Spleen (tissue), 11 donors: Measurements from ENCODE around the gene NFE2L1. TPM values are rescaled to one million over a fixed set of nuclear protein-coding genes. Genes with fewer than 3 reads are reported as not detected.
A peak's percentile ranks its signal among the peaks of the same experiment; 100 is the strongest.

ENCODE experiments used
- DNase-seq: peaks from one replicate; pipeline ENCODE4 v3.0.0-alpha.2; 2020
- H3K27ac ChIP-seq, 8 donors: fragments of 200-600 bp; sonication (generic) in 7 of 8; 1 replicate in 4 of 8; 2 replicates in 4 of 8; pipeline versions ENCODE4 v1.5.0 to v1.8.0; 2016 to 2021; ENCODE audit warnings: inconsistent platforms in 4 of 8, mild to moderate bottlenecking in 4 of 8, moderate library complexity in 1 of 8
- H3K27me3 ChIP-seq, 7 donors: fragments of 200-600 bp; sonication (generic) in 6 of 7; replicated peaks in 1 of 7; 1 replicate in 4 of 7; 2 replicates in 3 of 7; pipeline versions ENCODE4 v1.5.0 to v1.8.0; 2016 to 2021; ENCODE audit warnings: inconsistent platforms in 3 of 7, mild to moderate bottlenecking in 1 of 7
- H3K36me3 ChIP-seq, 6 donors: fragments of 200-600 bp; sonication (generic) in 5 of 6; 1 replicate in 4 of 6; 2 replicates in 2 of 6; pipeline versions ENCODE4 v1.5.0 to v1.8.0; 2016 to 2021; ENCODE audit warnings: inconsistent platforms in 2 of 6
- H3K4me1 ChIP-seq, 6 donors: fragments of 200-600 bp; sonication (generic) in 5 of 6; 1 replicate in 3 of 6; 2 replicates in 3 of 6; pipeline versions ENCODE4 v1.5.0 to v1.8.0; 2016 to 2021; ENCODE audit warnings: inconsistent platforms in 3 of 6
- H3K4me3 ChIP-seq, 8 donors: fragments of 200-600 bp; sonication (generic) in 7 of 8; 1 replicate in 4 of 8; 2 replicates in 4 of 8; pipeline versions ENCODE4 v1.5.0 to v1.8.0; 2016 to 2021; ENCODE audit warnings: inconsistent platforms in 4 of 8, mild to moderate bottlenecking in 4 of 8, moderate library complexity in 2 of 8
- H3K9me3 ChIP-seq, 8 donors: fragments of 200-600 bp; sonication (generic) in 7 of 8; 1 replicate in 4 of 8; 2 replicates in 4 of 8; pipeline versions ENCODE4 v1.5.0 to v1.8.0; 2016 to 2021; ENCODE audit warnings: inconsistent platforms in 4 of 8
- POLR2A ChIP-seq, 3 donors: fragments of 450-650 bp; IDR thresholded peaks; one replicate each; pipeline ENCODE4 v1.5.1; 2017; ENCODE audit warnings: antibody characterized with exemption in 3 of 3, mild to moderate bottlenecking in 1 of 3
- POLR2AphosphoS5 ChIP-seq, 3 donors: sonication (generic); formaldehyde crosslinking; IDR thresholded peaks; one replicate each; pipeline ENCODE4 v1.5.1; 2017; ENCODE audit warnings: antibody characterized with exemption in 3 of 3
- WGBS, 5 donors: extraction: QIAGEN DNeasy Blood & Tissue Kit in 3 of 5; methylation state at CpG; one replicate each; pipeline versions ENCODE4 v1.1.5 to v1.1.7; 2013 to 2018; 5-methylcytosine and 5-hydroxymethylcytosine counted together
- intact Hi-C: fragments of 100-400 bp; cut with DNase I; formaldehyde crosslinking; loops from one replicate; pipeline ENCODE4 v1.15.0; 2023; ENCODE audit warnings: low total_unique reads
- polyA plus RNA-seq, 3 donors: library from polyadenylated mRNA; stranded (reverse); fragments of 200-250 nt; gene quantifications; one replicate each; pipeline ENCODE4 v1.2.1, GENCODE V29; 2013
- total RNA-seq, 7 donors: library from RNA; depleted of rRNA in 3 of 7; stranded (reverse); fragments of >200 nt in 3 of 7; fragmentation: NEBNext Ultra II Directional in 4 of 7; extraction: Animal tissue kit (Norgen Biotek cat#: 25700) in 4 of 7; gene quantifications; one replicate each; pipeline versions ENCODE4 v1.1.0 to v1.2.1, GENCODE V29; 2016 to 2021
- TF ChIP-seq, protein P1 (sequence below), 11 experiments: fragments of 200-600 bp in 7 of 11; fragments of 450-650 bp in 4 of 11; sonication (generic) in 4 of 11; IDR thresholded peaks in 8 of 11; conservative IDR thresholded peaks in 3 of 11; 1 replicate in 7 of 11; 2 replicates in 4 of 11; pipeline versions ENCODE4 v1.4.0 to v1.8.0; 2016 to 2021; ENCODE audit warnings: antibody characterized with exemption in 11 of 11, inconsistent platforms in 4 of 11, mild to moderate bottlenecking in 1 of 11
- donor health status: healthy with polysubstance abuse.
- donor health status: DM: no; HTN: no; CAD: no; lungs with moderate emphysema.
- donor health status: DM: no; HTN: no; CAD: no.
- donor health status: Bipolar disorder and iron deficiency.
- donor health status: healthy.
- donor health status: DM: no; HTN: no; CAD: no.
- donor health status: DM: yes; HTN: yes; CAD: no.

Gene NFE2L1
- total and polyA plus RNA-seq, 10 donors: 21.2 to 242 (median 134) TPM

DNA sequence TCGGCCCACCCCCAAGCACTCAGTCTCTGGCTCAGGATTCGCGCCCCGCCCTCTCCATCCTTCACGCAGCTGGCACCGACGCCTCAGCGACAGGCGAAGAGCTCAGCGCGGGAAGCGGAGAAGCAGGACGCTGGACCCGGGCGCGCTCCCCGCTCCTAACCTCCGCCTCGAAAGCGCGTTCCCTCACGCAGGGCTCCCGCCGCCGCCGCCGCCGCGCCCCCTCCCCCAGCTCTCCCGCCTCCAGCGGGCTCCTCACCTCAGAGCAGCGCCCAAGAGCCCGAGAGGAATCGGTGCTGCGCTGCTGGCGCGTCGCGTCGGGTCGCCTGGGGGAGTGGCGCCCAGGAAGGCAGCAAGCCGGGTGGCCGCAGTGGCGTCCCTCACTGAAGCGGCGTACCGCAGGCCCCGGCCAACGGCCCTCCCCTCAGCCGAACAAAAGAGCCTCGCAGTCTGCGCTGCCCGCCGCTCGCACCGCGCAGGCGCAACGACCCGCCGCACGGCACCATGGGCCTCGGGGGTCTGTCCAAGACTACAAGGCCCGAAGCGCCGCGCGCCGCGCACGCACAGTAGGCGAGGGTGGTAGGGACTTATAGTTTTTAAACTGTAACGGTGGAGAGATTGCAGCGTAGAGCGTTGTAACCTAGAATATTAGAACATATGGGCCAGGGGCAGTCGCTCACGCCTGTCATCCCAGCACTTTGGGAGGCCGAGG is 53.0 kb downstream of the NFE2L1 start, which contains the start of gene CBX1:
Gene CBX1 (minus strand): TSS at position 467 of the 709 bp plus-strand sequence. CDS start 24,474 bp downstream, outside the sequence.
- peaks cover 12 to 78% (median 32%) of the 10 kb centered on the region in 6 donors for H3K4me1 ChIP-seq
- peak; percentile 91 to 94 (median 93) for TF ChIP-seq POLR2AphosphoS5 (IDR thresholded peaks at IDR 0.05)
- TF ChIP-seq POLR2A (IDR thresholded peaks at IDR 0.05): no peak
- TF ChIP-seq, protein P1, sequence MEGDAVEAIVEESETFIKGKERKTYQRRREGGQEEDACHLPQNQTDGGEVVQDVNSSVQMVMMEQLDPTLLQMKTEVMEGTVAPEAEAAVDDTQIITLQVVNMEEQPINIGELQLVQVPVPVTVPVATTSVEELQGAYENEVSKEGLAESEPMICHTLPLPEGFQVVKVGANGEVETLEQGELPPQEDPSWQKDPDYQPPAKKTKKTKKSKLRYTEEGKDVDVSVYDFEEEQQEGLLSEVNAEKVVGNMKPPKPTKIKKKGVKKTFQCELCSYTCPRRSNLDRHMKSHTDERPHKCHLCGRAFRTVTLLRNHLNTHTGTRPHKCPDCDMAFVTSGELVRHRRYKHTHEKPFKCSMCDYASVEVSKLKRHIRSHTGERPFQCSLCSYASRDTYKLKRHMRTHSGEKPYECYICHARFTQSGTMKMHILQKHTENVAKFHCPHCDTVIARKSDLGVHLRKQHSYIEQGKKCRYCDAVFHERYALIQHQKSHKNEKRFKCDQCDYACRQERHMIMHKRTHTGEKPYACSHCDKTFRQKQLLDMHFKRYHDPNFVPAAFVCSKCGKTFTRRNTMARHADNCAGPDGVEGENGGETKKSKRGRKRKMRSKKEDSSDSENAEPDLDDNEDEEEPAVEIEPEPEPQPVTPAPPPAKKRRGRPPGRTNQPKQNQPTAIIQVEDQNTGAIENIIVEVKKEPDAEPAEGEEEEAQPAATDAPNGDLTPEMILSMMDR (IDR thresholded peaks at IDR 0.05 in 8 of 11, conservative IDR thresholded peaks at IDR 0.05 in 3 of 11): peak in 1 of 11 experiments; percentile 8
- WGBS, 5 donors: 0 to 1% (median 0%) methylated on average over 25 to 79 of the region's 79 CpGs
- H3K27ac ChIP-seq: peak within 1 kb of the TSS; percentile 76 to 94 (median 90)
- peak; percentile 100 for DNase-seq
- peak within 1 kb of the TSS; percentile 82 to 100 (median 98) for H3K4me3 ChIP-seq
- peaks cover 0 to 6% (median 0%) of the 10 kb centered on the region in 8 donors for H3K9me3 ChIP-seq
- no peaks in the 10 kb centered on the region for H3K27me3 ChIP-seq
- intact Hi-C loops: no loop called here
- no peaks in the 10 kb centered on the region for H3K36me3 ChIP-seq

DNA sequence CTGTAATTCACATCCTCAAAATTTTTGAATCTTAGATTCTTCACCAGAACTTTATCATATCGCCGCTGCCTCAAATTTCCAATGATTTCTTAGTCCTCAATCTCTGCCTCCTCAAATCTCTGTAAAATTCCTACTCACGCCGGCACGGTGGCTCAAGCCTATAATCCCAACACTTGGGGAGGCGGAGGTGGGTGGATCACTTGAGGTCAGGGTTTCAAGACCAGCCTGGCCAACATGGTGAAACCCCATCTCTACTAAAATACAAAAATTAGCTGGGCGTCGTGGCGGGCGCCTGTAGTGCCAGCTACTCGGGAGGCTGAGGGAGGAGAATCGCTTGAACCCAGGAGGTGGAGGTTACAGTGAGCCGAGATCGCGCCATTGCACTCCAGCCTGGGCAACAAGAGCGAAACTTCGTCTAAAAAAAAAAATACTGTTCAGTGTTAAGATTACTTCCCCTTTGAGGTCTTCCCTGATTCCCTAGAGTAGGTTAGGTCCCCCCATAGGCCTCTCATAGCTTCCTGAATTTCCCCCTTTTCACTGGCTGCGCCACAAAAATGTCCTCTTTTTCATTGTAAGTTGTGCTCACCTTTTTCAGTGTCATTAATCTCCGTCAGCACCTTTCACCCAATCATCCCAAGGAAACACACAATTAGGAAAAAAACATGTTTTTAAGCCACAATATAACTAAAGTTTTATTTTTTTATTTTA is 54.0 kb downstream of the NFE2L1 start:
- TF ChIP-seq, protein P1 (IDR thresholded peaks at IDR 0.05 in 8 of 11, conservative IDR thresholded peaks at IDR 0.05 in 3 of 11): no peak
- TF ChIP-seq POLR2A (IDR thresholded peaks at IDR 0.05): no peak
- no peak for TF ChIP-seq POLR2AphosphoS5 (IDR thresholded peaks at IDR 0.05)
- Histone ChIP-seq H3K27me3 (no peaks in the 10 kb centered on the region), H3K4me1 (peaks cover 12 to 86% (median 39%) of the 10 kb centered on the region in 6 donors), H3K4me3 (peak overlapping the region in 4 of 8 donors; percentile 98 to 100 (median 98)), H3K27ac (peak overlapping the region; percentile 11 to 94 (median 90)), H3K36me3 (no peaks in the 10 kb centered on the region), H3K9me3 (peaks cover 0 to 6% (median 0%) of the 10 kb centered on the region in 8 donors)
- peak; percentile 63 for DNase-seq
- intact Hi-C loops: no loop called here
- 65 to 69% (median 67%) methylated on average over 19 of the region's 19 CpGs for WGBS, 5 donors

DNA sequence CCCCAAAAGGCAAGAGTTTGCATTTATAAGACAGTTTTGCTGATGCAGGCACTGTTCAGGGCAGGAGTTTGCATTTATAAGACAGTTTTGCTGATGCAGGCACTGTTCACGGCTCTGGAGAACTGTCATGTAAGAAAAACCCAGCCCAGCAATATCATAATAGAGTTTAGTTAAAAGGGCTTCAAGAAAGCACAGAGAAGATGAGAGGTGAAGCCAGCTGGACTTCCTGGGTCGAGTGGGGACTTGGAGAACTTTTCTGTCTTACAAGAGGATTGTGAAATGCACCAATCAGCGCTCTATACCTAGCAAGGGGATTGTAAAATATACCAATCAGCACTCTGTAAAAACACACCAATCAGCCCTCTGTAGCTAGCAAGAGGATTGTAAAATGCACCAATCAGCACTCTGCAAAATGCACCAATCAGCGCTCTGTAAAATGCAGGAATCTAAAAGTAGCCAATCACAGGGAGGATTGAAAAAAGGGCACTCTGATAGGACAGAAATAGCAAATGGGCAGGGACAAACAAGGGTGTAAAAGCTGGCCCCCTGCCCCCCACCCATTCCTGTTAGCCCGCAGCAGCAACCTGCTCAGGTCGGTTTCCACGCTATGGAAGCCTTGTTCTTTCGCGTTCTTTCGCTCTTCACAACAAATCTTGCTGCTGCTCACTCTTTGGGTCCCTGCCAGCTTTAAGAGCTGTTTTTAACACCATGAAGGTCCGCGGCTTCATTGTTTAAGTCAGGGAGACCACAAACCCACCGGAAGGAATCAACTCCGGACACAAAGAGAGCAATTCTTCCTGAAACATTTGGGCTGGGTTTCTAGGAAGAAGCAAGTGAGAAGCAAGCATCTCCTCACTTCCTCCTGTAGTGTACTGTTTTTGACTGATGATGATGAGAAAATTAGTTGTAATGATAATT is 54.9 kb downstream of the NFE2L1 start:
- H3K4me3 ChIP-seq: no peak overlapping the region
- H3K27ac ChIP-seq: peak overlapping the region in 7 of 8 donors; percentile 1 to 94 (median 90)
- H3K9me3 ChIP-seq: peaks cover 0 to 6% (median 0%) of the 10 kb centered on the region in 8 donors
- no peaks in the 10 kb centered on the region for H3K36me3 ChIP-seq
- TF ChIP-seq, protein P1 (IDR thresholded peaks at IDR 0.05 in 8 of 11, conservative IDR thresholded peaks at IDR 0.05 in 3 of 11): no peak
- TF ChIP-seq POLR2AphosphoS5 (IDR thresholded peaks at IDR 0.05) (peak in 1 of 3 donors; percentile 25), POLR2A (IDR thresholded peaks at IDR 0.05) (no peak)
- intact Hi-C loops: no loop called here
- WGBS, 5 donors: 28 to 52% (median 38%) methylated on average over 14 of the region's 14 CpGs
- peak; percentile 51 for DNase-seq
- no peaks in the 10 kb centered on the region for H3K27me3 ChIP-seq
- H3K4me1 ChIP-seq: peaks cover 12 to 82% (median 36%) of the 10 kb centered on the region in 6 donors
